ENCODE results near the gene MARK3.

The MARK3 gene

DNA sequence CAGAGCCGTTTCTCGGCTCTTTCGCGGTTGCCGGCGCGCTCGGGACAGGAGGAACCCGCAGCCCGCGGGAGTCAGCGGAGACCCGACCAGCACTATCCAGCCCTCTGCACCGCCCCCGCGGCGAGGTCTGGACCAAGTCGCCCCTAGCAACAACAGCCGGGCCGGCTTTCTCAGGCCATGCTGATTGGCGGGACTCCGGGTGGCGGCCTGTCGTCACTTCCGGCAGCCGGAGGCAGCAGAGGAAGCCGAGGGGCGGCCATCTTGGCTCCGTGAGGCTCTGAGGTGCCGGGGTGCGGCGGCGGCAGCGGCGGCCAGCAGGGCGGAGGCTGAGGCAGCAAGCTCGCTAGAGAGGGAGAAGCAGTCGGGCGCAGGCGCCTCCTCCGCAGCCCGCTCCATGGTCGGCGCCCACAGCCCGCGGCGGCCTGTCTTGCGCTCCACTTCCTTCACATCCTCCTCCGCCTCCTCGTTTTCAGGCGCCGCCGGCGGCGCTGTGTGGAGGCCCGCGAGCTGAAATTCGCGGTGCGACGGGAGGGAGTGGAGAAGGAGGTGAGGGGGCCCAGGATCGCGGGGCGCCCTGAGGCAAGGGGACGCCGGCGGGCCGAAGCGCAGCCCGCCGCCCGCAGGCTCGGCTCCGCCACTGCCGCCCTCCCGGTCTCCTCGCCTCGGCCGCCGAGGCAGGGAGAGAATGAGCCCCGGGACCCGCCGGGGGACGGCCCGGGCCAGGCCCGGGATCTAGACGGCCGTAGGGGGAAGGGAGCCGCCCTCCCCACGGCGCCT is at the start of gene MARK3:
MARK3 (plus strand) TSS at position 264 of the 777 bp plus-strand sequence. CDS start 615 bp downstream, outside the sequence.
- TF ChIP-seq ZFX (IDR thresholded peaks at IDR 0.05; ENCODE audit: borderline replicate concordance) = no peak
- TF ChIP-seq, protein P1, sequence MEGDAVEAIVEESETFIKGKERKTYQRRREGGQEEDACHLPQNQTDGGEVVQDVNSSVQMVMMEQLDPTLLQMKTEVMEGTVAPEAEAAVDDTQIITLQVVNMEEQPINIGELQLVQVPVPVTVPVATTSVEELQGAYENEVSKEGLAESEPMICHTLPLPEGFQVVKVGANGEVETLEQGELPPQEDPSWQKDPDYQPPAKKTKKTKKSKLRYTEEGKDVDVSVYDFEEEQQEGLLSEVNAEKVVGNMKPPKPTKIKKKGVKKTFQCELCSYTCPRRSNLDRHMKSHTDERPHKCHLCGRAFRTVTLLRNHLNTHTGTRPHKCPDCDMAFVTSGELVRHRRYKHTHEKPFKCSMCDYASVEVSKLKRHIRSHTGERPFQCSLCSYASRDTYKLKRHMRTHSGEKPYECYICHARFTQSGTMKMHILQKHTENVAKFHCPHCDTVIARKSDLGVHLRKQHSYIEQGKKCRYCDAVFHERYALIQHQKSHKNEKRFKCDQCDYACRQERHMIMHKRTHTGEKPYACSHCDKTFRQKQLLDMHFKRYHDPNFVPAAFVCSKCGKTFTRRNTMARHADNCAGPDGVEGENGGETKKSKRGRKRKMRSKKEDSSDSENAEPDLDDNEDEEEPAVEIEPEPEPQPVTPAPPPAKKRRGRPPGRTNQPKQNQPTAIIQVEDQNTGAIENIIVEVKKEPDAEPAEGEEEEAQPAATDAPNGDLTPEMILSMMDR (IDR thresholded peaks at IDR 0.05) = peak; percentile 37
- H3K27ac ChIP-seq = peak within 1 kb of the TSS; percentile 85

DNA sequence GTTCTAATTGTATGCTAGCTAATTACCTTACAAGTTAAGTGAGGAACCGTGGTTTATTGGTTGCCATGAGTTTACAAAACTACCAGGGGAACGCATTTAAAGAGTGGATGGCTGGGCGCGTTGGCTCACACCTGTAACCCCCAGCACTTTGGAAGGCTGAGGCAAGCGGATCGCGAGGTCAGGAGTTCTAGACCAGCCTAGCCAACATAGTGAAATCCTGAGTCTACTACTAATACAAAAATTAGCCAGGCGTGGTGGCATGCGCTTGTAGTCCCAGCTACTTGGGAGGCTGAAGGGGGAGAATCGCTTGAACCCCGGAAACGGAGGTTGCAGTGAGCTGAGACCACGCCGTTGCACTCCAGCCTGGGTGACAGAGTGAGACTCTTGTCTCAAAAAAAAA is 49.0 kb upstream of the MARK3 start:
- peak overlapping the region; percentile 95; the same call in 1 of the 2 replicates for H3K27ac ChIP-seq
- TF ChIP-seq ZFX (IDR thresholded peaks at IDR 0.05; ENCODE audit: borderline replicate concordance) = no peak
- TF ChIP-seq, protein P1 (IDR thresholded peaks at IDR 0.05) = no peak

DNA sequence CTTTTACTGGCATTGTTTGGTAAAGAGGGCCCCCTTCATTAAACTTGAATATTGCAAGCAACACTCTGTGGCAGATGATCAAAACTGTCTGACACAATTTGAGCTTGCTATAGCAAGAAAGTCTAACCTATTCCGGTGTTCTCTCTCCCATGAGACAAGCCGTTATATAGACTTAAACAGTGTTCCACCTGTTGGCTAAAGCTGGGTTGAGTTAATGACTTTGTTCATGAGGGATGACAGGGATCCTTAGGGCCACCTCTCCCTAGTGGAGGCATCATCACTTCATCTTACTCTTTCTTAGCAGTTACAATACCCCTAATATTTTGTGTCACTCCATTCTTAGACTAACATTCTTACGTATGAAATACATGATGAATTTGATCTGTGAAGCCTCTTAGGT is 47.4 kb upstream of the MARK3 start:
- no peak overlapping the region for H3K27ac ChIP-seq
- TF ChIP-seq, protein P1 (IDR thresholded peaks at IDR 0.05) = no peak
- no peak for TF ChIP-seq ZFX (IDR thresholded peaks at IDR 0.05; ENCODE audit: borderline replicate concordance)

DNA sequence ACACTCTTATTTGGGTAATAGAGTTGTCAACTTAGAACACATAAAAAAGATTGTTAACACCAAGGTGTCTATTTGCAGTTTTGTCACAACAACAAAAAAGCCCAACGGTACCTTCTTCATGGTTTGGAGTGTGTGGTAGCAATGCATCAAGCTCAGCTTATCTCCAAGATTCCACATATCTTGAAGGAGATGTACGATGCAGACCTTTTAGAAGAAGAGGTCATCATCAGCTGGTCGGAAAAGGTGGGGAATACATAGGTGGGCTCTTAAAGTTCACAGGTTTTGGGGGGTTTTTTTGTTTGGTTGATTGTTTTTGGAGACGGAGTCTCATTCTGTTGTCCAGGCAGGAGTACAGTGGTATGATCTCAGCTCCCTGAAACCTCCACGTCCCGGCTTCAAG is 45.7 kb upstream of the MARK3 start:
- no peak overlapping the region for H3K27ac ChIP-seq
- TF ChIP-seq ZFX (IDR thresholded peaks at IDR 0.05; ENCODE audit: borderline replicate concordance) = no peak
- TF ChIP-seq, protein P1 (IDR thresholded peaks at IDR 0.05) = no peak

DNA sequence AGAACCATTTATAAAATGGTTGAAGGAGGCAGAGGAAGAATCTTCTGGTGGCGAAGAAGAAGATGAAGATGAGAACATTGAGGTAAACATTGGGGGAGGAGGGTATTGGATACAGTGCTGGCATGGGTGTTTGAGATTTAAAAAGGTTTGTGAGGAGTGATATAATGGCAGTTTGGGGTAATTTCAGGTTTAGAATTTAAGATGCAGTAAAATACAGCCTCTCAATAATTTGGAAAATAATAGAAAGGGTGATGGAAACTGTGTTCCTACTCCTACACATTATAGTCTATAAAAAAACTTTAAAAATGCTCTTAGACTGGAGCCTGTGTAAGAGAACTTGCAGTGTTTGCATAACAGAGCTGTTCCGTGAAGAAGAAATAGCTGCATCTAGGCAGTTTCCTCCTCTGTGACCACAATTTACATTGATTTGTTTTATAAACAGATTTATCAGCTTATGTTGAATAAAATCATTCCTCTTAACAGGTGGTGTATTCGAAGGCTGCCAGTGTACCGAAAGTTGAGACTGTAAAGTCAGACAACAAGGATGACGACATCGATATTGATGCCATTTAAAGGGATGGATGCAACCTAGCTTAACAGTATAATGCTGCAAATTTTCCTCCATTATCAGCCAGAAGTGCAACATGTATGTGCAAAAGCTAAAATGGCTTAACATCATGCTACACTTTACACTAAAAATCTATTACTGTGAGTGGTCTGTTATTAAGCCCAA is 44.6 kb upstream of the MARK3 start:
- H3K27ac ChIP-seq = no peak overlapping the region
- TF ChIP-seq, protein P1 (IDR thresholded peaks at IDR 0.05) = no peak
- TF ChIP-seq ZFX (IDR thresholded peaks at IDR 0.05; ENCODE audit: borderline replicate concordance) = no peak

DNA sequence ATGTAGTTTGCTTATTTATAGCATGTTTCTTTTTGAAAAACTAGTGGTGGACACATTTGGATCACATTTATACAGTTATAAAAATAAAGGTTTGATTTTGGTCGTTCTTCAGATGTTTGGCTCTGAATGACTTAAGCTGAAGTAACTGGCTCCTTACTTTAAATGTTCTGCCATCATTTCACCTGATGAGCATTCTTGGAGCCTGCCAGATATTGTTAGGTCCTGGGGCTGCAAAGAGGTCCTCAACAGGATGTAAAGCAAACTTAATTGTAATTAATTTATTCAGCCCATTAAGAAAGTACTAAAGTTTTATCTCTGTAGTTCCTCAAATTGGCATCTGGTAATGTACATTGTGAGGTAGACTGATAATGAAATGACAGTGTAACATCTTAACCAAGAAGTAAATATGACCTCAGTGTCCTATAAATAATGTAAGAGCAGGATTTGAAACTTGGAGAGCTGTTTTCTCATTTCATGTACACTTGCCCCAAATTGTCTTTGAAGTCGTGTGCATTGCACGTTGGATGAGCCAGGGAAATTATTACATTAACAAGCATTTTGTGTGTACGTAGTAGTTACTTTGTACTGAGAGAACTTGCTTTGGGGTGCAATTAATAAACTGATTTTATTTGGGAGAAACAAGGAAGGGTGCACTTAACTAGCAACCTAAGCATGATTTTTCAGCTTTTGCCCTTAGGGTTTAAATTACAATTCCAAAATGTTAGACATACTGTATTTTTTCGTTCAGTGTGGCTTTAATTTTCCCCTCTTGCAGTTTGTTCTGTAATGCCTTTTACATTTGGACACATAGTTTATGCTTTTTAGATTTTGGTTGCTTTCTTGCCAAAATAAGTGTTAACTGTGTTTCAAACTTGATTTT is 43.7 kb upstream of the MARK3 start:
- no peak for TF ChIP-seq ZFX (IDR thresholded peaks at IDR 0.05; ENCODE audit: borderline replicate concordance)
- TF ChIP-seq, protein P1 (IDR thresholded peaks at IDR 0.05) = no peak
- no peak overlapping the region for H3K27ac ChIP-seq

Data from 22Rv1 (cell line).